GM19238 (cell line): ENCODE data around the gene SLC4A11.

Source experiments
- DNase-seq: peaks from one replicate; pipeline ENCODE4 v3.0.0; 2011; ENCODE audit warnings: low spot score; ENCODE audit not compliant: insufficient read length

SLC4A11 gene

DNA sequence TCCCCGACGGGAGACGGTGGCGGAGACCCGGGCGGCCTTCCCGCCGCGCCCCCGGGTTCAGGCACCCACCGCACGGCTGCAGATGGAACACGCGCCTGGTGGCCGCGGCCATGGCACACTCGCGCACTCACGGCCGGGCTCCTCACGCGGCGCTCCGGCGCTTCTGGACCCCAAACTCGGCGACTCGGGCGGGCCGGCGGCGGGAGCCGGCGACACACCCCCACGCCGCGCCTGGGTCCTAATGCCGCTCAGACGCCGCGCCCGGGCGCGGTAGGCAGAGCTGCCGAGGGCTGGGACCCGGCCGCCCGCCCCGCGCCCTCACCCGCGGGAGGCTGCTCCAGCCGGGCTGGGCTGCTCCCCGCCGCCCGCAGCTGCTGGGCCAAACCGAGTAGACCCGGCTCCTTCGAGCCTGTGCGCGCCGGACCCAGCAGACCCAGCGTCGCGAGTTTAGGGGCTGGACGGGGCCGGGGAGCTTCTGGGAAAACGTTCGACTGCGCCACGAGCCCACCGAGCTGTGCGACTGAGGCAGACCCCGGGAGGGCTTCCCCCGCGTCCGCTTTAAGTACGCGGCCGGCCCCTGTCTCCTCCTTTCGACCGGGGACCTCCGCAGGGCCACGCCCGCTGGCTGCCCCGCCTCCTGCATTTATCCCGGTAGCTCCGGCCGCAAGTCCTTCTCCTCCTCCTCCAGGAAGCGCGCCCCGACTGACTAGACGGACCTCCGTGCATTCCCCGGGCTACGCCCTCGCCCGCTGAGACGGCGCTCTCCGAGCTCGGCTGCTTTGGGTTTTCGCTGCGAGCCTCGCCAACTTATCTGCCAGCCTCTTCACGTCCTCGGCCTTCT is at the start of gene SLC4A11:
Gene SLC4A11 (minus strand): TSS at position 165 of the 841 bp plus-strand sequence. CDS start 53 bp downstream, at position 112.
- peak; percentile 71 for DNase-seq

GRCh38 chr20:3283222-3283820 is 44.3 kb upstream of the SLC4A11 start:
- no peak for DNase-seq

DNA sequence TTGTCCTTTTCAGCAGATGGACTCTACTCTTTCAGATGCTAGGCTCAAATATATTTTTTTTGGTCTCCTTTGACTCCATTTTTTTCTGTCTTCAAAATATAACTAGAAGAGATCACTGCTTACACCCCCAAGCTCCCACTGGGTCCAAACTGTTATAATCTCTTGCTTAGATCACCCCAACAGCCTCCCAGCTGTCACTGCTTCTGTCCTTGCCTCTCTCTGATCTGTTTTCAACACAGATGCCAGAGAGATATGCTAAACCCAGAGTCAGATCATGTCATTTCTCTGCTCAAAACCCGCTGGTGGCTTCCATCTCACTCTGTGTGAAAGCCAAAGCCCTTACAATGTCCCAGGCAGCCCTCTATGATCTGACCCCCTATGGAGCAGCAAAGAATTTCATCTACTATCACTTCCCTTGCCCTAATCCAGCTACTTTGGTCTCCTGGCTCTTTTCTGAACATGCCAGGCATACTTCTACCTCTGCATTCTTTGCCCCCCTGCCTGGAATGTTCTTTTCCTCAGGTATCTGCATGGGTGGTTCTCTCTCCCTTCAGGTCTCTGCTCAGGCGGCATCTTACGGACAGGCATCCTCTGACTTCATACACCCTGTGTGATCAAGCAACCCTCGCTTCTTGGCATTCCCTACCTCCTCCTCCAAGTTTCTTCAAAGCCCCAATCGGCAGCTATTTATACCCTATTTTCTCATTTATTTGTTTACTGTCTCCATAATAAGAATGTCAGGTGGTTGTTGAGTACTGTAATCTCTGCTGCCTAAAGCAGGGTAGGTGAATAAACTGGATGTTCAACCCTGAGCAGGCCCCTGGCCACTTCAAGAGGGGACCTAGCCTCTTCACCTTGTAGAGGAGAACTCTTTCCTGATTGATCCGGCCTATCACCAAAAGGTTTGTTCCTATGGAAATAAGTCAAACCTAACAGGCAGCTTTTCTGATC is 43.6 kb upstream of the SLC4A11 start:
- no peak for DNase-seq

- no peak for DNase-seq
Observed at GRCh38 chr20:3281437-3281836, 42.4 kb upstream of the SLC4A11 start.

- DNase-seq: no peak
Observed at GRCh38 chr20:3279761-3280160, 40.8 kb upstream of the SLC4A11 start.

DNA sequence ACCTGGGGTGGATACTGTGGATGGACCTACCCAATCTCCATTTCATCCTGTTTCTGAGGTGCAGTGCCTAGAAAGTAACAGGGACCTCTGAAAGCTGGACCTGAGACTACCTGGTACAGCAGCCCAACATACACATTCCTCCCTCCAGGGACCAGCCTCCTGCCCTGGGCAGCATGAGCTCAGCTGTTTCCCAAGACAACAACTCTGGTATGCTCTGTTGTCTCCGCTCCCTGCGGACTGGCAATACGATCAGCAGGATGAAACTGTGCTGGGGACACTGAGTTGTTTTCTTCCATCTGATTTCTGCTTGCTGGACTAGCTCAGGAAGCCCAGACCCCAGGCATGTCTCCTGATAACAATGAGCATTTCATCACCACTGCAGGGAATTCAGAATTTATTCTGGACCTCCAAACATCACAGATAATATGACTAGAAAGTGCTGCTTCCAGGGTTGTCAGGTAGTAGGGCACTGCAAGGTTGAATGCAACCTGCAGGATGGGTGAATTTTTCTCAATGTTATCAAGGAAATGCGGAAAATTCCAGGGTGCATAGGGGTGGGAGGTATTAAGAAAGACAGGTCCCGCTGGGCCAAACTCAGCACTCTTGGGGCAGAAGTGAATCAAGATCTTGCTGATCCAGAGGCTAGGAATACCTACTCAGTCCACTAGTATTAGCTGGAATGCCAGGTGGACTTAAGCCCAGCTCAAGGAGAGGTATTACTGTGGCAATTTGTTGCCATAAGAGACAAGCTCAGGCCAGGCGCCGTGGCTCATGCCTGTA is 38.9 kb upstream of the SLC4A11 start:
- DNase-seq: no peak

DNA sequence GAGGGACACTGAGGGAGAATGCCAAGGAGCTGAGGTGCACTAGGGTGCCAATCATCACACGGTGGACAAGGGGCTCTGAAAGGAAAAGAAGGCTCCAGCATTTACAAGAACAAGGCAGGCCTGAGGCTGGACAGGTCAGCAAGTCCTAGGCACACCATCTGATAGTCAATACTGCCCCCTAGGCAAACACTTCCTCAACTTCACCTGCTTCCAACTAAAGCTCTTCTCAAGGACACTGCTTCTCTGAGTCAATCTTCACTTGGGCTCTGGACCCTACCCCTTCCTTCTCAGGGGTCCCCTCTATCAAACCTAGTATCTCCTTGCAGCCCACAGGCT is 37.7 kb upstream of the SLC4A11 start:
- no peak for DNase-seq

DNA sequence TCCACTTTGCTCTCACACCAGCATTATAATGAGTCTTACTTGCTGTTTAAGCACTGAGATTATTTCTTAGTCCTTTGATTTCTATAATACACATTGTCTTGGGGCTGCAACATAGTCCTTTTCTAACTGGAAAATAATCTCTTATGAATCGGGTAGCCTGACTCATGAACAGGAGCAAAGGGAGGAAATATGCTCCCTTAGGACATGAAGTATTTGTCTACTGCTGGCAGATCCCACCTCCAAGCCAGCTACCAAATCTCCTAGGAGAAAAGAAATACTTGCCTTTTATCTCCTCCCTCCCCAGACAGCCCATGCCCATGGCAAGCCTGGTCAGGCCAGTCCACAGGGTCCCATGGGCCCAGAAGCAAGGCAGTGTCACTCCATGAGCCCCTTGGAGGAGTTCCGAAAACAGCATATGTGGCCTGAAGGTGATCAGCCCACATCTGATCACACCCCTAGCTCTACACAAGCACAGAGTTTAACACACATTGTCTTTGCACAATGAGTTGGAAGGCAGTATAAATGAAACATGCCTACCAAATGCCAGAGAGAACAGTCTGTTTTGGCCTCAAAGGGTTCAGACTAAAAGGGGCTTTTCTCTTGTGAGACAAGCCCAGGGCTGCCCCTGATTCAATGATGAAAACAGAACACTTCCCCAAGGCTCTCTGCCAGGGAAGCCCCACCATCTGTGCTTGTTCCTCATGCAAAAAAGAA is 37.1 kb upstream of the SLC4A11 start:
- DNase-seq: no peak

DNA sequence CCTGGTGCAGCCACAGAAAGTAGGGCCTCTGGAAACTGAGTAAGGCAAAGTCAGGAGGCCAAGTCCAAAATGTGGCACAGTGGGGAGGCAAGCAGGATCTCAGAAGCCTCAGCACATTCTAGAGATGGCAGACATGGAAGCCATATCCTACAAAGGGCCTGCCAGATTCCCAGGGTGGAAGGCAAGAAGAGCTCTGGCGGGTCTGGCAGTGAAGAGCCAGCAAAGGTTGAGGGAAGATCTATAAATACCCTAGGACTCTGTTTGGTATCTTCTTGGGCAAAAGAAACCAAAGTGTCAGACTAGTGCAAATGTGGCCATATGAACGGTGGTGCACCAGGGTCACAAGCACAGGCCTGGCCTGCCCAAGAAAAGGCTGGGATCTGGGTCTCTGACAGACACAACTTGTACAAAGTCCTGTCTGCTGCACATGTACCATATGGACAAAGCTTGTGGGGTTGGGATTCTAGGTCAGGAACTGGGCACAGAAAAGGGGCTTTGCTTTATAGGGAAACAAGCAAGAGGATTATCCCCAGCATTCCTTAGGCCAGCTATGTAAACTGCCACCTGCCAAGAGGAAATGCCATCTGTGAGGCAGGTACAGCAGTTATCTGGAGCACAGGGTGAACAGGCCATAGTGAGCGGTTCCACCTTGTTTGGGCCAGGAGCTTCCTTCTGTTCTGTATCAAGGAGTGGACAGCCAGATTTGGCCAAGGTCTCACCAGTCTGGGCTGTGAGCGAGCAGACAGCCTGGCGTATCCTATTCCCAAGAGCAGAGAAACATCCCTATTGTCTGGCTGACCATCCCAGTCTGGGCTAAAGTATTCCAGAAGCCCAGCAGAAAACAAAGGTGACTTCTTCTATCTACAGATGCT is 36.3 kb upstream of the SLC4A11 start:
- no peak for DNase-seq

DNA sequence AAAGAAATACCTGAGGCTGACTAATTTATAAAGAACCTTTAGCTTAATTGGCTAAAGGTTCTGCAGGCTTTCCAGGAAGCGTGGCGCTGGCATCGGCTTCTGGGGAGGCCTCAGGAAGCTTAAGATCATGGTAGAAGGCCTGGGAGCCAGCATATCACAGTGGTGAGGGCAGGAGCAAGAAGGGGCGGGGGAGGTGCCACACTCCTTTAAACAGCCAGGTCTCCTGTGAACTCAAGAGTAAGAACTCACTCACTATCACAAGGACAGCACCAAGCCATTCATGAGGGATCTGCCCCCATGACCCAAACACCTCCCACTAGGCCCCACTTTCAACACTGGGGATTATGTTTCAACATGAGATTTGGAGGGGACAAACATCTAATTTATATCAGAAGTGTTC is 34.4 kb upstream of the SLC4A11 start:
- DNase-seq: no peak

- no peak for DNase-seq
Observed at GRCh38 chr20:3270051-3270450, 31.1 kb upstream of the SLC4A11 start.

DNA sequence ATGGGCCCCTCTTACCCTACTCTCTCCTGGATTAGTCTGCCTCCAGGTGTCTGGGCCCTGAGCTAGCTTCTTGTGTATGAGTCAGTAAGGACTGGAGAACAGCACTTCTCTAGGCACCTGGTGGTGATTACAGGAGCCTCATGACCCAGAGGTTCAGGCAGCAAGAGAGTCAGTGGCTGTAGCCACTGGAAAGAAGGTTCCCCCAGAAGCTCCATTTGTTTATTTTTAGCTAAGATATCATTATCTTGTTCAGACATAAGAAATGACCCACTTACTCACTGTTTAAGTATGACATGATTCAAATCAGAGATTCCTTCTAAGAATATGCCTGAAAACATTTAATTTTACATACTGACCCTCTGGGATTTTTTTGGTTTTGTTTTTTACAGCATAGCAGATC is 23.6 kb upstream of the SLC4A11 start:
- no peak for DNase-seq

DNA sequence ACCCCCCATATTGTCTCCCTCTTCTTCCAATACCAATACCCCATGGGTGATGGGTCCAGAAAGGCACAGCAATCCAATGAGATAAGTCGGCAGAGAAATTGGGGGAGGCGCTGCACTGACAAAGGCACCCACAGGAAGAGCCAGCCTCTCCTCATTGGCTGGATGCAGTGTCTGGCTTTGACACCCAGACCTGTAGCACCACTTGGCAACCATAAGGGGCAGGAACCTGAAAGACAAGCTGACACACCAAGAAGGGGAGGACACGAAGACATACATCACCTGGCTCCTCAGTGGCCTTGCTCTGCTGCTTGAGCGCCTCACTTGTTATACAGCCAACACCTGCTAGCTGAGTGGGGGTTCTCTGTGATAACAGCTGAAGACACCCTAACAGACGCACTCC is 19.4 kb upstream of the SLC4A11 start:
- no peak for DNase-seq

GRCh38 chr20:3255728-3256127 is 16.7 kb upstream of the SLC4A11 start:
- no peak for DNase-seq

GRCh38 chr20:3251806-3252205 is 12.8 kb upstream of the SLC4A11 start:
- DNase-seq: no peak

DNA sequence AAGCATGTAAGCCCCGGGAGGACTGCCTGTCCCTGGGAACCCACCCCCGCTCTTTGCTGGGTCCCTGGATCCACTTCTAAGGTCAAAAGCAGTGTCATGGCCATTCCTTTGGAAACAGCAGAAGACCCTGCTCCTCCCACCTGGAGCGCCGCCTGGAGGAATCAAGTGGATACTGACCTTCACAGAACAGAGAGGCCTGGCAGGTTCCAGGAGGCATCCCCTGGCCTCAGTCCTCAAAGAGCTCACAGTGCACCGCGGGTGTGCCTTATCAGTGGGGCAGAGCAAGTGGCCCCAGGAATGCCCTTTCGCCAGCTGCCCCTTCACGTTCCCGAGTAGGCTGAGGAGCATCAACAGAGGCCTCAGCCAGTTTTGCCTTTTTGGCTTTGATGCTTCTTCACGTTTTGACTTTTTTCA is 11.1 kb upstream of the SLC4A11 start:
- DNase-seq: no peak

GRCh38 chr20:3248993-3249347 is 10.0 kb upstream of the SLC4A11 start:
- no peak for DNase-seq

DNA sequence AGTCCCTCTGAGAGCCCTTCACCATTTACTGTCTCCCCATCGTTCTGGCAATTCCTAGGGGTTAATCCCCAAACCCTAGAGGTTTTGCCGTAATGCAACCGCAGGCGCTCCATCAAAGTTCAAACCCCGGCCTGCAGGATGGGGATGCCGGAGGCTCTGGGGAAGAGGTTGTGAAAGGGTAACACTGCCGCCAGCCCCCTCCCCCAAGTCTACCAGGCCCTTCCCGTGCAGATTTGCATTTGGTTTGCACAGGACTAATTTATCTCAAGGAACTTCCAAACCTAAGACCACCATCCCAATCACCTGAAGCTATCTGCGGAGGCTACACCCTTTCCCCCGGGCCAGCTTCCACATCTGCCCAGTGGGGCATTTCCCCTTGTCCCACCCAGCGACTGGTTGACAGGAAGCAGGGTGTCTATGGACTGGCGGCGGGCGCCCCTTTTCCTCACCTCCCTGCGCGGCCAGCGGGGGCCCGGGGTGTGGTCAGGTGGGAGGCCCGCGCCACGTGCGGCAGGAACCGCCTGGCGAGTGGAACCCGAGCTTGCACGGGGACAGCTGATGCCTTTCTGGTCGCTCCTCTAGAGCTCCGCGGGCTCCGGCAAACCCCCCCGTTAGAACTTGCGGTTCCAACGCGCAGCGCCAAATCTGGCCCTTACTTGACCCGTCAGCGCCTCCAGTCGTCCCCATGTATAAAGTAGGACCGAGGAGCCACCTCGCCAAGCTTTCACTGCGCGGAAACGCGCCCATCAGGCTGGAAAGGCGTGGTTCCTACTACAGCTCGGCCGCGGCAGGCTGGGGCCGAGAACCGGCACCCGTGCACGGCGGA is 9.4 kb upstream of the SLC4A11 start:
- DNase-seq: no peak

DNA sequence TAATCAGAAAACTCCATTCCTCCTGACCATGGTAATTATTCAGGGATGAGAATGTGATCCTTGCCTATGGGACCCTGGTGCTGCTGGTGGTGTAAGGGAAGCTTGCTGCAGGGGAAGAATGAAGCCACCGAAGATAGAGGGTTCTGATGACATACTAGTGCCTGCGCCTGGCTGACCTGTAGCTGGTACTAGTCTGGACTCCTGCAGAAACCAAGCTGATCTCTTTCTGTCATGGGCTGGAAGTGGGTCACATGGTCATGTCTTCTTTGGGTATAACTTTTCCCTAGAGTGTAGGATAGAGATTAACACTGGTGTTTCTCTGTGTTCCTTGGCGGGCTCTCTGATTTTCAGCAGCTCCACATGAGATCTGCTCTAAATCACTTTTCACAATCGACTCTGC is 8.6 kb upstream of the SLC4A11 start:
- DNase-seq: no peak
